MCF 10A (cell line): ENCODE measurements around the gene AKAP8L. TPM values are rescaled to one million over a fixed set of nuclear protein-coding genes. Genes with fewer than 3 reads are reported as not detected.

Experiments
- BruUV-seq: library from RNA; stranded (reverse); fragments of 400-500 nt; replicated peaks from 2 replicates; lab custom pipeline; 2021; lab: Mats Ljungman, UMichigan
- CTCF ChIA-PET: fragments of 300-600 bp; sonication (Branson Sonifier 250); formaldehyde crosslinking; extraction: SDS; loops from one replicate; lab custom pipeline; 2021; ENCODE audit warnings: antibody characterized with exemption, inconsistent platforms; lab: Yijun Ruan, JAX
- POLR2A ChIA-PET: fragments of 300-600, 350-650 bp; sonication (Branson Sonifier 250); formaldehyde crosslinking; extraction: SDS; loops from one replicate; lab custom pipeline; 2020; ENCODE audit warnings: antibody characterized with exemption, inconsistent platforms; lab: Yijun Ruan, JAX
- DNase-seq: peaks from one replicate; pipeline ENCODE4 v3.0.0-alpha.2; 2018; ENCODE audit not compliant: unreplicated experiment
- H3K27ac Mint-ChIP-seq: one replicate; pipeline ENCODE4 v1.8.0; 2022; ENCODE audit warnings: mild to moderate bottlenecking, low read depth, mixed read lengths; ENCODE audit not compliant: unreplicated experiment
- H3K27me3 Mint-ChIP-seq: one replicate; pipeline ENCODE4 v1.8.0; 2022; ENCODE audit warnings: mixed read lengths; ENCODE audit not compliant: insufficient read depth, unreplicated experiment
- H3K36me3 Mint-ChIP-seq: one replicate; pipeline ENCODE4 v1.8.0; 2022; ENCODE audit warnings: mild to moderate bottlenecking, moderate library complexity, mixed read lengths; ENCODE audit not compliant: insufficient read depth, unreplicated experiment
- H3K4me1 Mint-ChIP-seq: one replicate; pipeline ENCODE4 v1.8.0; 2022; ENCODE audit warnings: mixed read lengths; ENCODE audit not compliant: insufficient read depth, unreplicated experiment
- H3K4me3 Mint-ChIP-seq: one replicate; pipeline ENCODE4 v1.8.0; 2022; ENCODE audit warnings: mild to moderate bottlenecking, moderate library complexity, mixed read lengths; ENCODE audit not compliant: unreplicated experiment
- H3K9me3 Mint-ChIP-seq: one replicate; pipeline ENCODE4 v1.8.0; 2022; ENCODE audit warnings: mixed read lengths; ENCODE audit not compliant: unreplicated experiment
- intact Hi-C: fragments of 100-400 bp; cut with micrococcal nuclease; formaldehyde crosslinking; loops from 2 replicates; pipeline ENCODE4 v1.14.1; 2022
- total RNA-seq: library from RNA; stranded (reverse); gene quantifications from 2 replicates; pipeline ENCODE4 v1.2.3, GENCODE V29; 2022
- TF ChIP-seq, protein P1 (sequence below): fragments of 200-600 bp; IDR thresholded peaks from one replicate; pipeline ENCODE4 v1.8.0; 2022; ENCODE audit warnings: antibody characterized with exemption, mild to moderate bottlenecking; ENCODE audit not compliant: unreplicated experiment

The AKAP8L gene
- total RNA-seq, 1 experiment from 2014 or later: 84.7 TPM

DNA sequence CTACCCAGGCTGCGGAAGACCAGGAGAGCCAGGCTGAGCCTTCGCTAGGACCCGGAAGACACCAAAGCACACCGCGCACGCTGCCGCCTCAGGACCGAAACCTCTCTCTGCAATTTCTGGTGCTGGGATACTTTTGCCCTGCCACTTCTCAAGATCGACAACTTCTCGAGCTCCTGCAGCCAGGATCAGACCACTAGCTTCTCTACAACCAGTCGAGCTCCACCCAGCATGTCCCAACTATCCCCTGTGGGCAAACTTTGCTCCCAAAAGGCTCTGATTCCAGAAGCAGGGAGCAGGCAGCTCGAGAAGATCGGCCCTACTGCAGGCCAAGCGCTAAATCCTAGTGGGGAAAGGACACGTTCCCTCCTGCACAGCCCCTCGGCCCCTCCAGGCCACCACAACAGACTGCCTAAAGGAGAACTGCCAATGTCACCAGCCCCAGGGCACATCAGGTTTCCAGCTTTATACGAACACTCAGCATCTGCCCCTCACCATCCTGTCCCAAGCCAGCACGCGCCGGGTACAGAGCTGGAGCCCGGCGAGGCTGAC lies 40.2 kb downstream of the AKAP8L start:
- Mint-ChIP-seq H3K27ac (peak overlapping the region; percentile 94), H3K4me3 (peak overlapping the region; percentile 97), H3K36me3 (peaks cover 72% of the 10 kb centered on the region), H3K4me1 (peaks cover 21% of the 10 kb centered on the region), H3K9me3 (no peaks in the 10 kb centered on the region), H3K27me3 (no peaks in the 10 kb centered on the region)
- TF ChIP-seq, protein P1, sequence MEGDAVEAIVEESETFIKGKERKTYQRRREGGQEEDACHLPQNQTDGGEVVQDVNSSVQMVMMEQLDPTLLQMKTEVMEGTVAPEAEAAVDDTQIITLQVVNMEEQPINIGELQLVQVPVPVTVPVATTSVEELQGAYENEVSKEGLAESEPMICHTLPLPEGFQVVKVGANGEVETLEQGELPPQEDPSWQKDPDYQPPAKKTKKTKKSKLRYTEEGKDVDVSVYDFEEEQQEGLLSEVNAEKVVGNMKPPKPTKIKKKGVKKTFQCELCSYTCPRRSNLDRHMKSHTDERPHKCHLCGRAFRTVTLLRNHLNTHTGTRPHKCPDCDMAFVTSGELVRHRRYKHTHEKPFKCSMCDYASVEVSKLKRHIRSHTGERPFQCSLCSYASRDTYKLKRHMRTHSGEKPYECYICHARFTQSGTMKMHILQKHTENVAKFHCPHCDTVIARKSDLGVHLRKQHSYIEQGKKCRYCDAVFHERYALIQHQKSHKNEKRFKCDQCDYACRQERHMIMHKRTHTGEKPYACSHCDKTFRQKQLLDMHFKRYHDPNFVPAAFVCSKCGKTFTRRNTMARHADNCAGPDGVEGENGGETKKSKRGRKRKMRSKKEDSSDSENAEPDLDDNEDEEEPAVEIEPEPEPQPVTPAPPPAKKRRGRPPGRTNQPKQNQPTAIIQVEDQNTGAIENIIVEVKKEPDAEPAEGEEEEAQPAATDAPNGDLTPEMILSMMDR: no peak
- intact Hi-C loops: loop anchor here (1.0 to 5.0 kb wide), 4 partner anchors 40 to 201 kb away; partner anchors contain the start of gene AKAP8L
- peak; percentile 63 for DNase-seq
- ChIA-PET CTCF (interaction anchor here (0.5 to 1.8 kb wide), 16 partner anchors 17 to 1643 kb away, joined by 3 to 5 read pairs (median 3); partner anchors contain the start of genes AKAP8L and FAM32A), POLR2A (interaction anchor here (0.6 to 5.4 kb wide), 27 partner anchors 9 to 700 kb away, joined by 3 to 108 read pairs (median 4); partner anchors contain the start of genes AKAP8L and BRD4)
- BruUV-seq: TSS peak; percentile 33

DNA sequence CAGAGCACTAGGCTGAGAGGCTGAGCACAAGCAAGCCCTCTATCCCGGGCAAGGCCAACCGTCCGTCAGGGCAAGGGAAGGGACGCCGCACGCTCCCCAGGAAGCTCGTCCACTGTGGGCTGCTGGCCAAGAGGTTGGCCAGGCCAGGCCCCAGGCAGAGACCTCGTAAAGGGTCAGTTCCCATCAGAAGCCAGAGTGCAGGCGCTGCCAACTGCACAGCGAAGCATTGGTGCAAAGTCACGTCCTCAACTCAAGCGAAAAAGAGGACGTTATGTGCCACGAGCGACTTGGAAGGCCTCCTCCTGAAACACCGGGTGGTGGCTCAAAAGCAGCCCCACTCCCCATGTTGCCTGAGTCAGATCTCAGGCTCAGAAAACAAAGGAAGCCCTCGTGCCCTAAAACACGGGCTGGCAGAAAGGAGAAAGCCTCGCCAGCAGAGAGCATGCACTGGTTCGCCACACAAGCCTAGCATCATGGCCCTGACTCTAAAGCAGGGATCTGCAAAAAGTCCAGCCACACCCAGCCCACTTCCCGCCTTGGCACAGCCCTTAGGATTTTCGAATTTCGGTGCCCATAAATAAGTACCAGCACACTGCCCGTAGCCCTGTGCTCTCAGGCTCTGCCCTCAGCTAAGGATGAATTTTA lies 43.9 kb downstream of the AKAP8L start:
- no peak overlapping the region for H3K27ac Mint-ChIP-seq
- intact Hi-C loops: loop anchor here (5.0 kb wide), 1 partner anchor 198 kb away; no protein-coding TSS in a partner anchor
- ChIA-PET CTCF (interaction anchor here (0.6 to 1.5 kb wide), 3 partner anchors 92 to 600 kb away, joined by 3 to 4 read pairs (median 4); no protein-coding TSS in a partner anchor), POLR2A (interaction anchor here (0.7 kb wide), 1 partner anchor 650 kb away, joined by 3 read pairs; no protein-coding TSS in a partner anchor)
- peaks cover 84% of the 10 kb centered on the region for H3K36me3 Mint-ChIP-seq
- TF ChIP-seq, protein P1: no peak
- BruUV-seq: no TSS peak
- H3K4me1 Mint-ChIP-seq: peaks cover 8% of the 10 kb centered on the region
- no peaks in the 10 kb centered on the region for H3K9me3 Mint-ChIP-seq
- H3K27me3 Mint-ChIP-seq: no peaks in the 10 kb centered on the region
- DNase-seq: no peak
- no peak overlapping the region for H3K4me3 Mint-ChIP-seq

DNA sequence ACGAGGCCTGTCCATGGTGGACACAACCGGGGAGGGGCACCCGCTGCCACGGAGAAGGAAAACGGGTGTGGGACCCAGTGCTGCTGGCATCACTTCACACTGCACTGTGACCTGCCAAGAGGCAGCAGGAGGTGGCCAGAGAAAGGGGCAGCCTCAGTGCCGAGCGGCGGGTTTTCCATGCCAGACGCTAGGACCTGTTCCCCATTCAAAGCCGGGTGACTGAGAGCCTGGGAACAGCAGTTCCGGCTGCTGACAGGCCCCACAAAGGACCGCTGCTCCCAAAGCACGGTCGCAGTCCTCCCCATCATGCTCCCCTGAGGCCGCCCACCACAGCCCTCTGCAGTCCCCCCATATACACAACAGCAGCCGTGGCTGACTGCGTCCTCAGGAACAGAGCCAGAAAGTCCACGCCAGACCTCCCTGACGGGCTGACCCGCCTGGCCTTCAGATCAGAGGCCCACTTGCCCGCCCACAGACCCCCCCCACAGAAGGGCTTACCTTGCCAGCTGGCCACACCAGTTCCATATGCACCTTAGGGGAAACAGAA lies 44.6 kb downstream of the AKAP8L start:
- ChIA-PET CTCF (no interaction called here), POLR2A (no interaction called here)
- no TSS peak for BruUV-seq
- H3K4me3 Mint-ChIP-seq: no peak overlapping the region
- H3K4me1 Mint-ChIP-seq: peaks cover 8% of the 10 kb centered on the region
- no peak overlapping the region for H3K27ac Mint-ChIP-seq
- no peak for DNase-seq
- no peaks in the 10 kb centered on the region for H3K9me3 Mint-ChIP-seq
- peaks cover 83% of the 10 kb centered on the region for H3K36me3 Mint-ChIP-seq
- intact Hi-C loops: no loop called here
- TF ChIP-seq, protein P1: no peak
- no peaks in the 10 kb centered on the region for H3K27me3 Mint-ChIP-seq

DNA sequence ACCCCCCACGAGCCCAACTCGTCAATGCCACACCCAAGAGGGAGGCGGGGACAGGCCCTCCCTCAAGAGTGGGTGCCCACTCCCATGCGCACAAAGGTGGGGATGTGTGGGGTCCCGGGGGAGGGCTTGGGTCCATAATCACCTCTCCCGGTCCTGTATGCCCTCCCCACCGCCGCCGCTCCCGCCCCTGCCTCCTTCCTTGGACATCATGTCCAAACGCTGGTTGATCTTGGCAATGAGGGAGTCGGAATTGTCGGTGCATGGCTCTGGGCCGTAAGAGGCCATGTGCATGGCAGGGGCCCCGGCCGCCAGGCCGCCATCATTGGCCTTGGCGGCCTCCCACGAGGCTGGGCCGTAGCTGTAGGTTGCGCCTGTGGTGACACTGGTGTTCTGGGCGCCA lies 45.1 kb downstream of the AKAP8L start:
- H3K27me3 Mint-ChIP-seq: no peaks in the 10 kb centered on the region
- DNase-seq: no peak
- no peak overlapping the region for H3K27ac Mint-ChIP-seq
- TF ChIP-seq, protein P1: no peak
- peaks cover 87% of the 10 kb centered on the region for H3K36me3 Mint-ChIP-seq
- POLR2A ChIA-PET: no interaction called here
- H3K9me3 Mint-ChIP-seq: no peaks in the 10 kb centered on the region
- peaks cover 8% of the 10 kb centered on the region for H3K4me1 Mint-ChIP-seq
- CTCF ChIA-PET: no interaction called here
- BruUV-seq: no TSS peak
- H3K4me3 Mint-ChIP-seq: no peak overlapping the region
- intact Hi-C loops: no loop called here
